ENCODE measurements around the gene LHFPL6.

LHFPL6 gene

GRCh38 chr13:39578821-39579291 is 24.1 kb downstream of the LHFPL6 start:
- TF ChIP-seq USF1 (IDR thresholded peaks at IDR 0.05) (no peak), TEAD4 (IDR thresholded peaks at IDR 0.05) (no peak), FOXM1 (IDR thresholded peaks at IDR 0.05; ENCODE audit: borderline replicate concordance, low read depth) (no peak), CREB1 (IDR thresholded peaks at IDR 0.05; ENCODE audit: low read depth) (no peak), YY1 (IDR thresholded peaks at IDR 0.05; ENCODE audit: low read depth) (no peak), CEBPB (IDR thresholded peaks at IDR 0.05) (no peak), MAX (IDR thresholded peaks at IDR 0.05) (no peak), EP300 (IDR thresholded peaks at IDR 0.05; ENCODE audit: borderline replicate concordance) (no peak), TCF12 (IDR thresholded peaks at IDR 0.05; ENCODE audit: low read depth) (no peak), NFIC (IDR thresholded peaks at IDR 0.05) (no peak), TAF1 (IDR thresholded peaks at IDR 0.05; ENCODE audit: low read depth) (no peak), ZBTB7A (IDR thresholded peaks at IDR 0.05; ENCODE audit: low read depth) (no peak)
- TF ChIP-seq, protein P1, sequence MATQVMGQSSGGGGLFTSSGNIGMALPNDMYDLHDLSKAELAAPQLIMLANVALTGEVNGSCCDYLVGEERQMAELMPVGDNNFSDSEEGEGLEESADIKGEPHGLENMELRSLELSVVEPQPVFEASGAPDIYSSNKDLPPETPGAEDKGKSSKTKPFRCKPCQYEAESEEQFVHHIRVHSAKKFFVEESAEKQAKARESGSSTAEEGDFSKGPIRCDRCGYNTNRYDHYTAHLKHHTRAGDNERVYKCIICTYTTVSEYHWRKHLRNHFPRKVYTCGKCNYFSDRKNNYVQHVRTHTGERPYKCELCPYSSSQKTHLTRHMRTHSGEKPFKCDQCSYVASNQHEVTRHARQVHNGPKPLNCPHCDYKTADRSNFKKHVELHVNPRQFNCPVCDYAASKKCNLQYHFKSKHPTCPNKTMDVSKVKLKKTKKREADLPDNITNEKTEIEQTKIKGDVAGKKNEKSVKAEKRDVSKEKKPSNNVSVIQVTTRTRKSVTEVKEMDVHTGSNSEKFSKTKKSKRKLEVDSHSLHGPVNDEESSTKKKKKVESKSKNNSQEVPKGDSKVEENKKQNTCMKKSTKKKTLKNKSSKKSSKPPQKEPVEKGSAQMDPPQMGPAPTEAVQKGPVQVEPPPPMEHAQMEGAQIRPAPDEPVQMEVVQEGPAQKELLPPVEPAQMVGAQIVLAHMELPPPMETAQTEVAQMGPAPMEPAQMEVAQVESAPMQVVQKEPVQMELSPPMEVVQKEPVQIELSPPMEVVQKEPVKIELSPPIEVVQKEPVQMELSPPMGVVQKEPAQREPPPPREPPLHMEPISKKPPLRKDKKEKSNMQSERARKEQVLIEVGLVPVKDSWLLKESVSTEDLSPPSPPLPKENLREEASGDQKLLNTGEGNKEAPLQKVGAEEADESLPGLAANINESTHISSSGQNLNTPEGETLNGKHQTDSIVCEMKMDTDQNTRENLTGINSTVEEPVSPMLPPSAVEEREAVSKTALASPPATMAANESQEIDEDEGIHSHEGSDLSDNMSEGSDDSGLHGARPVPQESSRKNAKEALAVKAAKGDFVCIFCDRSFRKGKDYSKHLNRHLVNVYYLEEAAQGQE (IDR thresholded peaks at IDR 0.05; ENCODE audit: low read depth) = no peak

- TF ChIP-seq NFIC (IDR thresholded peaks at IDR 0.05) (peak; percentile 12; the same call in 1 of the 2 replicates), YY1 (IDR thresholded peaks at IDR 0.05; ENCODE audit: low read depth) (no peak)
These were observed 25.0 kb downstream of the LHFPL6 start for GRCh38 chr13:39577838-39578491.

GRCh38 chr13:39577203-39577602 is 25.8 kb downstream of the LHFPL6 start:
- TF ChIP-seq YY1 (IDR thresholded peaks at IDR 0.05; ENCODE audit: low read depth) (no peak), RAD21 (IDR thresholded peaks at IDR 0.05; ENCODE audit: low read depth) (no peak), EGR1 (IDR thresholded peaks at IDR 0.05) (no peak), TAF1 (IDR thresholded peaks at IDR 0.05; ENCODE audit: low read depth) (no peak), FOXM1 (IDR thresholded peaks at IDR 0.05; ENCODE audit: borderline replicate concordance, low read depth) (no peak), NFIC (IDR thresholded peaks at IDR 0.05) (no peak), TCF12 (IDR thresholded peaks at IDR 0.05; ENCODE audit: low read depth) (no peak), ZBTB7A (IDR thresholded peaks at IDR 0.05; ENCODE audit: low read depth) (no peak), CREB1 (IDR thresholded peaks at IDR 0.05; ENCODE audit: low read depth) (no peak), USF1 (IDR thresholded peaks at IDR 0.05) (no peak), MAX (IDR thresholded peaks at IDR 0.05) (no peak), CEBPB (IDR thresholded peaks at IDR 0.05) (no peak)
- TF ChIP-seq, protein P1 (IDR thresholded peaks at IDR 0.05; ENCODE audit: low read depth) = no peak

DNA sequence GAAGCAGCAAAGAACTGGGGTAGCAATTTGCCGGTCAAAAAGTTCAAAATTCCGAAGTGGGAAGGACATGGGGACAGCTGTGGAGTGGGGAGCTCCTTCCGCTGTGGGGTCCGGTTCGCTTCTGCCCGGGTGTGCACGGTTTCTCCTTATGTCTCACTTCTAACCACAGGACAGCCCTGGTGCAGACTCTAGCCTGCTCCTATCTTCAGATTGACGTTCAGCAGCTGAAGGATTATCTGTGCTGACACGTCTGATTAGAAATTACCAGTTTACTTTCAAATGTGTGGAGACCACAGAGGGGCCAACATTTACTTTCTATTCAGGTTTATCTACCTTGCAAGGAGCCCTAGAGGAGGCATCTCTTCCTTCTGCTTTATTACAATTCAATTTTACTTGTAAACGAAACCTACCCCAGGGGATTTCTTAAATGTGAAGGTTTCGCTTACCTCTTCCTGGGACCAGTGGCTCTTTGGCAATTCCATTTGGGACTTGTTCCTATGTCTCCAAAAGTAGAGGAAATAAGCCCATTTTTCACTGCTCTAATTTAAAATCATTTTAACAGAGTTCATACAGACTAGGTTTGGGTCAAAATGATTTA is 27.3 kb downstream of the LHFPL6 start:
- TF ChIP-seq RAD21 (IDR thresholded peaks at IDR 0.05; ENCODE audit: low read depth) (no peak), USF1 (IDR thresholded peaks at IDR 0.05) (no peak), TAF1 (IDR thresholded peaks at IDR 0.05; ENCODE audit: low read depth) (no peak)

GRCh38 chr13:39571502-39572092 is 31.4 kb downstream of the LHFPL6 start:
- TF ChIP-seq CEBPB (IDR thresholded peaks at IDR 0.05) (no peak), USF1 (IDR thresholded peaks at IDR 0.05) (no peak), EP300 (IDR thresholded peaks at IDR 0.05; ENCODE audit: borderline replicate concordance) (no peak), MAX (IDR thresholded peaks at IDR 0.05) (no peak), CREB1 (IDR thresholded peaks at IDR 0.05; ENCODE audit: low read depth) (no peak), TCF12 (IDR thresholded peaks at IDR 0.05; ENCODE audit: low read depth) (no peak), ZBTB7A (IDR thresholded peaks at IDR 0.05; ENCODE audit: low read depth) (no peak)
